SHP77 treated with DMSO at 0.1 percent for 48 hours (cell line): Measurements from ENCODE around the gene L3MBTL2.

ENCODE experiments used
- DNase-seq: peaks from one replicate; lab custom pipeline; 2025; lab: John Stamatoyannopoulos, UW

Gene L3MBTL2

DNA sequence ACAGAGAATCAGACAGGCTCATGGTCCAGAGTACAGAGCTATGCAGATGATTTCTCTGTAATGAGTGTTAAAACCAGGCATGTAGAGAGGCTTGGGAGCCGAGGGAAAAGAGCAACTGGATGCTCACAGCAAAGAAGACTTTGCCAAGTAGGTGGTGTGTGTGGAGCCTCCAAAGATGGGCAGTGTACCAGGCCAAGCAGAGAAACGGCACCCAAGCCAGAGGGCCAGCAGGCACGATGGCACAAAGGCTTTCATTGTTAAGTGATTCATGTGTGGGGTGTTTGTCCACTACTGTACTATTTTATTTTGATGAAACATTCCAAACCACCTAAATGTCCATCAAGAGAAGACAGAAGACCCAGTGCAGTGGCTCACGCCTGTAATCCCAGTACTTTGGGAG, 69.7 kb downstream of the L3MBTL2 start:
- DNase-seq: no peak

DNA sequence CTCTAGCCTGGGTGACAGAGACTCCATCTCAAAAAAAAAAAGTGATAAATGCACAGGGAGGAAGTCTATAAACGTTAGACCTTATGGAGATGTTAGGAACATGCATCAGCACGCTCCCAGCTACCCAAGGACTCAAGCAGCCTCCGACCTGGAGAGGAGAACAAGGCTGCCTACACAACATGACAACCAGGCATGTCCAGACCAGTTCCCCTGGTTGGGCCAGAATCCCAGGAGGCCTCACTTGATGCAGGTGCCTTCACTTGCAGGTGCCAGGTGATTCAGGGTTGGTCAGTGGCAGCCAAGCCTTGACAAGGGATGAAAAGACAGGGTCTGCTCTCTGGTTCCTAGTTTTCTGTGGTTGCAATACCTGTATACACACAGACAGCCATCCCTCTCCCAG, 75.0 kb downstream of the L3MBTL2 start:
- DNase-seq: no peak

GRCh38 chr22:41280854-41281253, 75.7 kb downstream of the L3MBTL2 start:
- DNase-seq: no peak
